DND-41 (cell line): ENCODE measurements around the gene PTPRD.
A peak's percentile ranks its signal among the peaks of the same experiment; 100 is the strongest.

Source experiments
- ATAC-seq: fragments of 200-7000 bp; cut with Tn5 transposase; 3 replicates; pipeline ENCODE4 v1.9.1; 2021; ENCODE audit warnings: low read depth; ENCODE audit not compliant: insufficient read depth
- DNase-seq: peaks from one replicate; pipeline ENCODE4 v3.0.0-alpha.2; 2020
- H2AFZ ChIP-seq: 2 replicates; pipeline ENCODE4 v1.6.0; 2012; ENCODE audit warnings: low read depth, low read length
- H3K27ac ChIP-seq: 2 replicates; pipeline ENCODE4 v1.5.1; 2012; ENCODE audit warnings: low read length, inconsistent platforms
- H3K27me3 ChIP-seq: fragments of 200-600 bp; sonication (generic); 2 replicates; pipeline ENCODE4 v1.6.0; 2012; ENCODE audit warnings: low read length, mild to moderate bottlenecking, inconsistent platforms; ENCODE audit not compliant: insufficient read depth, poor library complexity
- H3K36me3 ChIP-seq: 2 replicates; pipeline ENCODE4 v1.5.1; 2012; ENCODE audit warnings: low read length, inconsistent platforms; ENCODE audit not compliant: insufficient read depth
- H3K4me1 ChIP-seq: 2 replicates; pipeline ENCODE4 v1.5.1; 2012; ENCODE audit warnings: mild to moderate bottlenecking, low read length; ENCODE audit not compliant: insufficient read depth
- H3K4me2 ChIP-seq: 2 replicates; pipeline ENCODE4 v1.6.0; 2012; ENCODE audit warnings: mild to moderate bottlenecking, moderate library complexity, low read length, inconsistent platforms; ENCODE audit not compliant: insufficient read depth
- H3K4me3 ChIP-seq, 2 experiments: fragments of 200-600 bp in 1 of 2; shearing (Covaris generic) in 1 of 2; 2 replicates each; pipeline ENCODE4 v1.5.1; 2012 to 2016; ENCODE audit warnings: inconsistent platforms in 2 of 2, low read length in 2 of 2, mild to moderate bottlenecking in 2 of 2, low read depth in 1 of 2, moderate library complexity in 1 of 2
- H3K79me2 ChIP-seq: 2 replicates; pipeline ENCODE4 v1.6.0; 2012; ENCODE audit warnings: low read length, inconsistent platforms; ENCODE audit not compliant: insufficient read depth
- H3K9ac ChIP-seq: 2 replicates; pipeline ENCODE4 v1.6.0; 2012; ENCODE audit warnings: low read depth, mild to moderate bottlenecking, inconsistent platforms, low read length, moderate library complexity
- H3K9me3 ChIP-seq: 2 replicates; pipeline ENCODE4 v1.5.1; 2012; ENCODE audit warnings: low read length, moderate library complexity, mild to moderate bottlenecking, inconsistent platforms; ENCODE audit not compliant: insufficient read depth, severe bottlenecking
- H4K20me1 ChIP-seq: 2 replicates; pipeline ENCODE4 v1.6.0; 2012; ENCODE audit warnings: low read length; ENCODE audit not compliant: insufficient read depth
- CTCF ChIP-seq: IDR thresholded peaks from 2 replicates; pipeline ENCODE4 v1.5.1; 2012; ENCODE audit warnings: borderline replicate concordance, low read length, moderate library complexity, mild to moderate bottlenecking; ENCODE audit not compliant: poor library complexity, severe bottlenecking; ENCODE audit errors: extremely low read depth
- EZH2 ChIP-seq: IDR thresholded peaks from 3 replicates; pipeline ENCODE4 v1.6.1; 2012; ENCODE audit warnings: borderline replicate concordance, low read depth, mild to moderate bottlenecking, moderate library complexity, low read length, inconsistent platforms; ENCODE audit not compliant: severe bottlenecking

The PTPRD gene

GRCh38 chr9:9921805-9922204 lies 691.0 kb downstream of the PTPRD start:
- Histone ChIP-seq H3K4me1 (no peaks in the 10 kb centered on the region), H3K4me3 (no peak overlapping the region), H3K36me3 (no peaks in the 10 kb centered on the region), H3K9me3 (no peaks in the 10 kb centered on the region), H3K9ac (no peak overlapping the region), H4K20me1 (no peaks in the 10 kb centered on the region), H3K4me2 (no peak overlapping the region), H3K27me3 (no peaks in the 10 kb centered on the region), H3K79me2 (no peaks in the 10 kb centered on the region), H2AFZ (no peak overlapping the region), H3K27ac (no peak overlapping the region)
- DNase-seq = no peak
- TF ChIP-seq CTCF = no peak
- TF ChIP-seq EZH2 = no peak
- ATAC-seq = no peak

DNA sequence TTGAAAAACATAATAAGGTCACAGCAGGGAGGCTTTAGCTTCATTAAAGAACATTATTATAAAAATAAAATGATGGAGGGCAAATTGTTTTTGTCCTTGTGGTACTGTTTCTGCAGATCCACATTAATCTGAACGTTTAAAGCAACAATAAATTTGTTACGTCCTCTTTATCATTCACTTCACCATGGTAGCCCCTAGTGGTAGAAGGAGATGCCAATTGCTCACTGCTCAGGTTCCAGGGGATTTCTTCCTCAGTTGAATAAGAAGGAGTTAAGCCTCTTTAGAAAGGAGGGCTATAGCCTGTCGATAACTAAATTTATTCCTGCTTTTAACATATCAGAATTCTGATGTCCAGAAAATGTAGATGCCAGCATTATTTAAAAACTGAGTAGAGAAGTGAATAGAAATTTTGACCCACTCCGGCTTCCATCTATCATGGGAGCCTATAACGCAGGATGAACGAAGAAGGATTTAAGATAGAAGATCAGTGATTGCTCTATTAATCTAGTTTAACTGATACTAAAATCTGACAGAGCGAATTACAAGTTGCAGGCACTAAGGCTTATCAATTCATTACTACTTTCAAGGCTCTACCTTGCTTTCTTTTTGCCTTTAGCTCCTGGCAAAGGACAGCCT lies 692.3 kb downstream of the PTPRD start:
- H3K79me2 ChIP-seq = no peaks in the 10 kb centered on the region
- H3K9ac ChIP-seq = no peak overlapping the region
- H3K4me3 ChIP-seq = no peak overlapping the region
- no peak overlapping the region for H3K27ac ChIP-seq
- peaks cover 3% of the 10 kb centered on the region for H3K9me3 ChIP-seq
- H3K4me1 ChIP-seq = no peaks in the 10 kb centered on the region
- H3K27me3 ChIP-seq = no peaks in the 10 kb centered on the region
- DNase-seq (no peak), ATAC-seq (no peak)
- H3K4me2 ChIP-seq = no peak overlapping the region
- H2AFZ ChIP-seq = no peak overlapping the region
- TF ChIP-seq CTCF = peak; percentile 44
- no peak for TF ChIP-seq EZH2
- no peaks in the 10 kb centered on the region for H3K36me3 ChIP-seq
- no peaks in the 10 kb centered on the region for H4K20me1 ChIP-seq

DNA sequence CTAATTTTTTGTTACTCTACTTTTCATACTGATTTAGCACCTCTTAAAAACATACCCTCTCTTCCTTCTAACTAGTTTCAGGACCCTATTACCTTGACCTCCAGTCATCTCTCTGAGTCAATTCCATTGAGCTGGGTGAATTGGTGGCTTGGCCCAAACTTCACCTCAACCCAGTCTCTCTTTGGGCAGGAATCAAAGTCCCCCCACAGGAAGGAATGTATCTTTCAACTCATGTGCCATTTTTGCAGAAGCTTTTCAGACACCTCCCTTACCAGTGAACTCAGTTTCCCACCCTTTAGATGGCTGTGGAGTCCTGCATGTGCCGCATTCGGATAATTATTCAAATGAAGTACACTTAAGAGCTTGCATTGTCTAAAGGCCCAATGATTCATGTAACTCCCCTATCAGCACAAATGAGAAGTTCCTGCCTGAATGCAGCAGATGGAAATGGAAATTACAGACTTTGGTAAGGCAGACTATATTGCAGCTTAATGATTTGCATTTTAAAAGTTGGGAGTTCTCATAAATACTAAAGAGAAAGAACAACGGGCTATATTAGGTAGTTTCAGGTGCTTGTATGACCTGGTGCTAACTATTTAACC lies 693.5 kb downstream of the PTPRD start:
- Histone ChIP-seq H4K20me1 (no peaks in the 10 kb centered on the region), H3K27ac (no peak overlapping the region), H3K4me1 (no peaks in the 10 kb centered on the region), H2AFZ (no peak overlapping the region), H3K27me3 (no peaks in the 10 kb centered on the region), H3K4me2 (no peak overlapping the region), H3K9me3 (peaks cover 10% of the 10 kb centered on the region), H3K36me3 (no peaks in the 10 kb centered on the region), H3K4me3 (no peak overlapping the region), H3K79me2 (no peaks in the 10 kb centered on the region), H3K9ac (no peak overlapping the region)
- ATAC-seq = no peak
- TF ChIP-seq CTCF (no peak), EZH2 (no peak)
- DNase-seq = no peak
